Astrocyte (in vitro differentiated cells and primary cell): ENCODE data around the gene IGFALS. TPM values are rescaled to one million over a fixed set of nuclear protein-coding genes. Genes with fewer than 3 reads are reported as not detected.

Experiments
- DNase-seq: peaks from one replicate; pipeline ENCODE4 v3.0.0-alpha.2; 2010; ENCODE audit warnings: low read depth
- FAIRE-seq: peaks from 2 replicates; lab custom pipeline; 2011; peaks lifted over from hg19 to GRCh38; lab: Jason Lieb, UNC
- H2AFZ ChIP-seq: 2 replicates; pipeline ENCODE4 v1.6.0; 2012; ENCODE audit warnings: low read depth, low read length, inconsistent platforms
- H3K27ac ChIP-seq: 2 replicates; pipeline ENCODE4 v1.5.1; 2011; ENCODE audit warnings: low read depth, low read length, inconsistent platforms
- H3K27me3 ChIP-seq: 2 replicates; pipeline ENCODE4 v1.6.0; 2011; ENCODE audit warnings: low read length, inconsistent platforms; ENCODE audit not compliant: insufficient read depth
- H3K36me3 ChIP-seq: 2 replicates; pipeline ENCODE4 v1.5.1; 2011; ENCODE audit warnings: low read length, inconsistent platforms; ENCODE audit not compliant: insufficient read depth
- H3K4me1 ChIP-seq: 2 replicates; pipeline ENCODE4 v1.5.1; 2011; ENCODE audit warnings: low read length, inconsistent platforms; ENCODE audit not compliant: insufficient read depth
- H3K4me2 ChIP-seq: 2 replicates; pipeline ENCODE4 v1.6.0; 2012; ENCODE audit warnings: low read length, inconsistent platforms
- H3K4me3 ChIP-seq: 2 replicates; pipeline ENCODE4 v1.5.1; 2011; ENCODE audit warnings: low read depth, mild to moderate bottlenecking, low read length, inconsistent platforms; ENCODE audit not compliant: insufficient read depth
- H3K79me2 ChIP-seq: 2 replicates; pipeline ENCODE4 v1.6.0; 2012; ENCODE audit warnings: mild to moderate bottlenecking, low read length, inconsistent platforms; ENCODE audit not compliant: insufficient read depth
- H3K9ac ChIP-seq: 2 replicates; pipeline ENCODE4 v1.6.0; 2012; ENCODE audit warnings: mild to moderate bottlenecking, low read length, inconsistent platforms
- H3K9me3 ChIP-seq: 2 replicates; pipeline ENCODE4 v1.5.1; 2012; ENCODE audit warnings: low read depth, mild to moderate bottlenecking, low read length, inconsistent platforms; ENCODE audit not compliant: insufficient read depth
- H4K20me1 ChIP-seq: 2 replicates; pipeline ENCODE4 v1.6.0; 2012; ENCODE audit warnings: low read length, inconsistent platforms; ENCODE audit not compliant: insufficient read depth
- H3K27ac Mint-ChIP-seq: one replicate; pipeline ENCODE4 v1.8.0; 2021; ENCODE audit warnings: mild to moderate bottlenecking, mixed read lengths; ENCODE audit not compliant: unreplicated experiment
- H3K27me3 Mint-ChIP-seq: one replicate; pipeline ENCODE4 v1.8.0; 2021; ENCODE audit warnings: low read depth, mixed read lengths; ENCODE audit not compliant: unreplicated experiment
- H3K36me3 Mint-ChIP-seq: one replicate; pipeline ENCODE4 v1.8.0; 2021; ENCODE audit warnings: low read depth, mixed read lengths; ENCODE audit not compliant: unreplicated experiment
- H3K4me1 Mint-ChIP-seq: one replicate; pipeline ENCODE4 v1.8.0; 2021; ENCODE audit warnings: low read depth, mixed read lengths; ENCODE audit not compliant: unreplicated experiment
- H3K4me3 Mint-ChIP-seq: one replicate; pipeline ENCODE4 v1.8.0; 2021; ENCODE audit warnings: mild to moderate bottlenecking, moderate library complexity, mixed read lengths; ENCODE audit not compliant: unreplicated experiment
- H3K9me3 Mint-ChIP-seq: one replicate; pipeline ENCODE4 v1.8.0; 2021; ENCODE audit warnings: mild to moderate bottlenecking, mixed read lengths; ENCODE audit not compliant: unreplicated experiment
- CTCF ChIP-seq: IDR thresholded peaks from 2 replicates; pipeline ENCODE4 v1.5.1; 2011; ENCODE audit warnings: low read depth, mild to moderate bottlenecking, inconsistent platforms, low read length, moderate library complexity; ENCODE audit not compliant: insufficient read depth
- EZH2 ChIP-seq: IDR thresholded peaks from 2 replicates; pipeline ENCODE4 v1.6.1; 2012; ENCODE audit warnings: mild to moderate bottlenecking, low read length, inconsistent platforms; ENCODE audit not compliant: insufficient read depth
- total RNA-seq: library from RNA; stranded (reverse); gene quantifications from 2 replicates; pipeline ENCODE4 v1.2.1, GENCODE V29; 2021

Gene IGFALS
- total RNA-seq, 1 donor from 2014 or later: not detected

- H4K20me1 ChIP-seq: peaks cover 54% of the 10 kb centered on the region
- no peaks in the 10 kb centered on the region for H3K27me3 Mint-ChIP-seq
- H3K9me3 Mint-ChIP-seq: no peaks in the 10 kb centered on the region
- FAIRE-seq (no peak), DNase-seq (no peak)
- H2AFZ ChIP-seq: no peak overlapping the region
- H3K27me3 ChIP-seq: no peaks in the 10 kb centered on the region
- H3K36me3 ChIP-seq: peaks cover 4% of the 10 kb centered on the region
- no peak overlapping the region for H3K27ac ChIP-seq
- no peak overlapping the region for H3K27ac Mint-ChIP-seq
- no peaks in the 10 kb centered on the region for H3K36me3 Mint-ChIP-seq
- H3K9ac ChIP-seq: no peak overlapping the region
- no peak overlapping the region for H3K4me3 Mint-ChIP-seq
- peaks cover 17% of the 10 kb centered on the region for H3K4me1 Mint-ChIP-seq
- no peak overlapping the region for H3K4me3 ChIP-seq
- no peak overlapping the region for H3K4me2 ChIP-seq
- peaks cover 22% of the 10 kb centered on the region for H3K4me1 ChIP-seq
- H3K9me3 ChIP-seq: peaks cover 11% of the 10 kb centered on the region
- TF ChIP-seq EZH2: no peak
- TF ChIP-seq CTCF: no peak
- H3K79me2 ChIP-seq: peaks cover 21% of the 10 kb centered on the region
Observed at GRCh38 chr16:1741553-1742165, 51.8 kb downstream of the IGFALS start.

- TF ChIP-seq CTCF (no peak), EZH2 (no peak)
- H3K9ac ChIP-seq: no peak overlapping the region
- no peaks in the 10 kb centered on the region for H3K27me3 ChIP-seq
- H2AFZ ChIP-seq: no peak overlapping the region
- no peak overlapping the region for H3K27ac ChIP-seq
- H3K4me1 Mint-ChIP-seq: peaks cover 12% of the 10 kb centered on the region
- H3K4me3 Mint-ChIP-seq: no peak overlapping the region
- H3K27me3 Mint-ChIP-seq: no peaks in the 10 kb centered on the region
- H3K4me3 ChIP-seq: no peak overlapping the region
- H3K79me2 ChIP-seq: peaks cover 23% of the 10 kb centered on the region
- no peak overlapping the region for H3K4me2 ChIP-seq
- H3K9me3 ChIP-seq: peaks cover 12% of the 10 kb centered on the region
- DNase-seq: no peak
- H4K20me1 ChIP-seq: peaks cover 58% of the 10 kb centered on the region
- peaks cover 4% of the 10 kb centered on the region for H3K36me3 ChIP-seq
- peaks cover 16% of the 10 kb centered on the region for H3K4me1 ChIP-seq
- no peak for FAIRE-seq
- H3K9me3 Mint-ChIP-seq: no peaks in the 10 kb centered on the region
- no peak overlapping the region for H3K27ac Mint-ChIP-seq
- H3K36me3 Mint-ChIP-seq: no peaks in the 10 kb centered on the region
Observed at GRCh38 chr16:1740781-1741490, 52.6 kb downstream of the IGFALS start.

Other genes starting within 250 kb of the IGFALS start
- gene IFT140, start 181.6 kb downstream of the IGFALS start, total RNA-seq: 15.7 and 16.3 TPM in 2 replicates
- gene CRAMP1, start 181.3 kb downstream of the IGFALS start, total RNA-seq: 15.7 and 18.0 TPM in 2 replicates
- 122 and 143 TPM in 2 replicates for gene JPT2, start 115.4 kb downstream of the IGFALS start, total RNA-seq
- gene MAPK8IP3, start 87.5 kb downstream of the IGFALS start, total RNA-seq: 85.5 and 92.4 TPM in 2 replicates
- gene NME3, start 22.2 kb downstream of the IGFALS start, total RNA-seq: 36.3 and 42.7 TPM in 2 replicates
- gene EME2, start 20.9 kb downstream of the IGFALS start, total RNA-seq: 21.4 and 23.3 TPM in 2 replicates
- 74.0 and 80.2 TPM in 2 replicates for gene MRPS34, start 20.6 kb downstream of the IGFALS start, total RNA-seq
- 21.8 and 23.3 TPM in 2 replicates for gene SPSB3, start 11.1 kb downstream of the IGFALS start, total RNA-seq
- 41.4 and 45.2 TPM in 2 replicates for gene NUBP2, start 10.7 kb downstream of the IGFALS start, total RNA-seq
- gene HAGH, start 33.1 kb upstream of the IGFALS start, total RNA-seq: 35.9 and 36.9 TPM in 2 replicates
- 24.0 and 25.8 TPM in 2 replicates for gene FAHD1, start 33.5 kb upstream of the IGFALS start, total RNA-seq
- 0.16 TPM in 1 of 2 replicates, not detected in the other for gene MEIOB, start 78.5 kb upstream of the IGFALS start, total RNA-seq
- not detected in 2 replicates for gene HS3ST6, start 124.7 kb upstream of the IGFALS start, total RNA-seq
- gene MSRB1, start 149.5 kb upstream of the IGFALS start, total RNA-seq: 23.7 and 25.8 TPM in 2 replicates
- gene RPL3L, start 161.0 kb upstream of the IGFALS start, total RNA-seq: not detected in 2 replicates
- 149 and 153 TPM in 2 replicates for gene NDUFB10, start 165.8 kb upstream of the IGFALS start, total RNA-seq
- 2,350 and 2,534 TPM in 2 replicates for gene RPS2, start 171.1 kb upstream of the IGFALS start, total RNA-seq
- not detected in 2 replicates for gene RNF151, start 173.2 kb upstream of the IGFALS start, total RNA-seq
- gene TBL3, start 178.3 kb upstream of the IGFALS start, total RNA-seq: 24.4 and 28.5 TPM in 2 replicates
- gene NOXO1, start 187.8 kb upstream of the IGFALS start, total RNA-seq: 0.89 TPM in 1 of 2 replicates, not detected in the other
- gene GFER, start 190.5 kb upstream of the IGFALS start, total RNA-seq: 30.4 and 32.1 TPM in 2 replicates
- gene SYNGR3, start 196.3 kb upstream of the IGFALS start, total RNA-seq: 4.8 and 6.0 TPM in 2 replicates
- 46.0 and 50.0 TPM in 2 replicates for gene ZNF598, start 216.1 kb upstream of the IGFALS start, total RNA-seq
- gene NPW, start 226.1 kb upstream of the IGFALS start, total RNA-seq: 2.1 and 2.9 TPM in 2 replicates
- 92.5 and 106 TPM in 2 replicates for gene NHERF2, start 233.2 kb upstream of the IGFALS start, total RNA-seq